ENCODE data around the gene KRT25.

The KRT25 gene, protein sequence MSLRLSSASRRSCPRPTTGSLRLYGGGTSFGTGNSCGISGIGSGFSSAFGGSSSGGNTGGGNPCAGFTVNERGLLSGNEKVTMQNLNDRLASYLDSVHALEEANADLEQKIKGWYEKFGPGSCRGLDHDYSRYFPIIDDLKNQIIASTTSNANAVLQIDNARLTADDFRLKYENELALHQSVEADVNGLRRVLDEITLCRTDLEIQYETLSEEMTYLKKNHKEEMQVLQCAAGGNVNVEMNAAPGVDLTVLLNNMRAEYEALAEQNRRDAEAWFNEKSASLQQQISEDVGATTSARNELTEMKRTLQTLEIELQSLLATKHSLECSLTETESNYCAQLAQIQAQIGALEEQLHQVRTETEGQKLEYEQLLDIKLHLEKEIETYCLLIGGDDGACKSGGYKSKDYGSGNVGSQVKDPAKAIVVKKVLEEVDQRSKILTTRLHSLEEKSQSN
- total RNA-seq: 0 reads per million in 3 donors

DNA sequence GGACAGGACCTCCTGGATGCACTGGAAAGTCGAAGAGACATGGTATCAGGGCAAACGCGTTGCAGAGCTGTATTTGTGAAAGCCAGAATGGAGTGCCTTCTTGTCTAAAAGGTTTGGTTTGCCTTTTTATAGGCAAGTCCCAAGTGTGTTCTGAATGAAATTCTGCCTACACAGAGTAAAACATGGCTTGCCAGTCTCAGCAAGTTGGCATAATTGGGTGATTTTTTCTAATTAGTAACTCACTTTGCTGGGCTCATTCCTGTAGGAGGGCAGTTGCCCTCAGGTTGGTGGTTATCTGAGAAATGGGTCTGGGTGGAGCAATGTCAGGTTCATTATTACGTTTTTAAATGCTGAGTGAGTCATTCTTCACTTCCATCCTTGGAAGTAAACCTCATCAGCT lies at the start of gene KRT25:
Gene KRT25, minus strand, starts transcription at position 101 of the 400 bp plus-strand sequence. Its CDS starts 60 bp downstream, at position 41.
- Histone ChIP-seq H3K4me3 (ENCODE audit: insufficient read depth, low read depth, low read length, poor library complexity, severe bottlenecking) (no peak within 1 kb of the TSS), H3K4me1 (ENCODE audit: control insufficient read depth, insufficient read depth, low read length, poor library complexity, severe bottlenecking) (no peaks in the 10 kb centered on the region), H3K27ac (ENCODE audit: insufficient read depth, low read length, poor library complexity, severe bottlenecking) (no peak within 1 kb of the TSS), H3K27me3 (replicated peaks; ENCODE audit: control insufficient read depth, insufficient read depth, low read length, poor library complexity, severe bottlenecking) (no peaks in the 10 kb centered on the region), H3K9me3 (ENCODE audit: control insufficient read depth, low read length) (no peaks in the 10 kb centered on the region), H3K36me3 (ENCODE audit: control insufficient read depth, insufficient read depth, low read length) (no peaks in the 10 kb centered on the region)
- no peak for DNase-seq

DNA sequence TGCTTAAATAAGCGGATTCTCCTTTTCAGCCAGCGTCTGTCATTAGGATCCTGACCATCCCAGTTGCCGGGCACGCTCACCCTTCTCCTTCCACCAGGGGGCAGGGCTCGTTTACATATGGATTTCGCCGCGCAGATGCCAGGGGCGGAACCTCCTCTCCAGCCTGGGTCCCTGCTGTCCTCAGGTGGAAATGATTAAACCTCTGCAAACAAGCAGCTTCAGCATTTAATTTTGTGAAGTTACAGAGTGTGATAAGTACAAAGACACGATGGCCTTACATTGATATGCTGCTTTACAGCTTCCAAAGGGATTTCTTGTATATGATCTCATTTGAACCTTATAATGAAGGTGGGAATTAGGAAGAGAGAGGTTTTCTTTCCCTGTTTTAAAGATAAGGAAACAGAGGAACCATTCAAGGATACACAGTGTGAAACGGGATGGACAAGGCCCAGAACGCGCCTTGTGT lies 48.5 kb upstream of the KRT25 start:
- DNase-seq: peak; percentile 47 to 59 (median 53)
- Histone ChIP-seq H3K4me3 (ENCODE audit: insufficient read depth, low read depth, low read length, poor library complexity, severe bottlenecking) (no peak overlapping the region), H3K27me3 (replicated peaks; ENCODE audit: control insufficient read depth, insufficient read depth, low read length, poor library complexity, severe bottlenecking) (peaks cover 10% of the 10 kb centered on the region), H3K9me3 (ENCODE audit: control insufficient read depth, low read length) (no peaks in the 10 kb centered on the region), H3K27ac (ENCODE audit: insufficient read depth, low read length, poor library complexity, severe bottlenecking) (no peak overlapping the region), H3K4me1 (ENCODE audit: control insufficient read depth, insufficient read depth, low read length, poor library complexity, severe bottlenecking) (no peaks in the 10 kb centered on the region), H3K36me3 (ENCODE audit: control insufficient read depth, insufficient read depth, low read length) (no peaks in the 10 kb centered on the region)

DNA sequence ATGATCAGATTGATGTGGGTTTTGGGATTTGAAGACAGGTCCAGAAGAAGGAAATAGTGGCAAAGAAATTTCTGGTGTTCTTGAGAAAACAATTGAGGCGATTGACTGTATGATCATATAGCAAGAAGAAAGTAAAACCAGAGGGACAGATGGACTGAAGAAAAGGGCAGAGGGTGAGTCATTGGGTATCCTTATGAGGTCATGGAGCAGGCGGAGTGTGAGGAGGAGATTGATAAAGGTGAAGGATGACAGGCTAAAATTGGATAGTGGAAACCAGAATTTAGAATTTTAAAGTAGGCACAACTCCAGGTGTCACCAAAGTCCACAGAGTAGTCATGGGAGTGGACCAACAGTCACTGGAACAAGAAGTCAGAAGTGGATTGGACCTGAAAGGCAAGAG lies 46.0 kb upstream of the KRT25 start:
- Histone ChIP-seq H3K27me3 (replicated peaks; ENCODE audit: control insufficient read depth, insufficient read depth, low read length, poor library complexity, severe bottlenecking) (peaks cover 17% of the 10 kb centered on the region), H3K4me3 (ENCODE audit: insufficient read depth, low read depth, low read length, poor library complexity, severe bottlenecking) (no peak overlapping the region), H3K4me1 (ENCODE audit: control insufficient read depth, insufficient read depth, low read length, poor library complexity, severe bottlenecking) (no peaks in the 10 kb centered on the region), H3K9me3 (ENCODE audit: control insufficient read depth, low read length) (no peaks in the 10 kb centered on the region), H3K36me3 (ENCODE audit: control insufficient read depth, insufficient read depth, low read length) (no peaks in the 10 kb centered on the region), H3K27ac (ENCODE audit: insufficient read depth, low read length, poor library complexity, severe bottlenecking) (no peak overlapping the region)
- no peak for DNase-seq

DNA sequence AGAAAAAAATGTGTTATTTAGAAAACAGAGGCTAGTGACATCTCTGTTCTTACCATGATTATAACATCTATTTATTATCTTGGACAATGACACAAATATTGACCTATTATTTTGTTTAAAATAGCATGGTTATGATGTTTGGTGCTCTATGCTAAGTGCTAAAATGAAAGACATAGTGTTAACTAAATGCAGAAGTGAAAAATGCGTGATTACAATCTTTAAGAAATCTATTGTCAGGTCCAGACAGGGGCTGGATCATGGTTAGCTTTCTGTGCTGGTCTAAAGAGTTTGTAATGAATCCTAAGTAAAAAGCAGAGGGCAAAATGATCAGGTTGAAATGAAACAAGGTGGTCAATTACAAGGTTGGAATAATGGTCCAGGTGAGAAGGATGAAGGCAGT lies 45.2 kb upstream of the KRT25 start:
- Histone ChIP-seq H3K27ac (ENCODE audit: insufficient read depth, low read length, poor library complexity, severe bottlenecking) (no peak overlapping the region), H3K27me3 (replicated peaks; ENCODE audit: control insufficient read depth, insufficient read depth, low read length, poor library complexity, severe bottlenecking) (peaks cover 17% of the 10 kb centered on the region), H3K4me1 (ENCODE audit: control insufficient read depth, insufficient read depth, low read length, poor library complexity, severe bottlenecking) (no peaks in the 10 kb centered on the region), H3K36me3 (ENCODE audit: control insufficient read depth, insufficient read depth, low read length) (no peaks in the 10 kb centered on the region), H3K9me3 (ENCODE audit: control insufficient read depth, low read length) (no peaks in the 10 kb centered on the region), H3K4me3 (ENCODE audit: insufficient read depth, low read depth, low read length, poor library complexity, severe bottlenecking) (no peak overlapping the region)
- no peak for DNase-seq

DNA sequence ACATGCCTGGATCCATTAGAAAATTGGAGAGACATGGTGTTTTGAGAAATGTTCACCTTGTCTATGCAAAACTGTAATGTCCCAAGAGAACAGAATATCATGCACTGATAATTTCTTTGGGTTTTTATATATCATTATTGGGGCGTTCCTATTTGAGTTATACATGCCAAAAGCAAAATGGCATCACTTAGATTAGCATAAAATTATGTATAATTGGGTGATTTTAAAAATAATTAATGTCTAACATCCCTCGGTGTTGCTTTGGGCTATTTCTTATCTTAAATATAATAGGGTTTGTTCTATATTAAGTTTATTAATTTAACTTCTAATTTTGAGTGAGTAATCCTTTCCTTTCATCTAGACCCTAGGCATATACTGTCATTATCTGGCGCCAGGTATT lies 44.7 kb upstream of the KRT25 start, which contains the start of gene KRT28:
Gene KRT28, minus strand, starts transcription at position 101 of the 400 bp plus-strand sequence. Its CDS starts 66 bp downstream, at position 35.
- Histone ChIP-seq H3K4me1 (ENCODE audit: control insufficient read depth, insufficient read depth, low read length, poor library complexity, severe bottlenecking) (no peaks in the 10 kb centered on the region), H3K9me3 (ENCODE audit: control insufficient read depth, low read length) (no peaks in the 10 kb centered on the region), H3K27me3 (replicated peaks; ENCODE audit: control insufficient read depth, insufficient read depth, low read length, poor library complexity, severe bottlenecking) (peaks cover 17% of the 10 kb centered on the region), H3K36me3 (ENCODE audit: control insufficient read depth, insufficient read depth, low read length) (no peaks in the 10 kb centered on the region), H3K4me3 (ENCODE audit: insufficient read depth, low read depth, low read length, poor library complexity, severe bottlenecking) (no peak within 1 kb of the TSS), H3K27ac (ENCODE audit: insufficient read depth, low read length, poor library complexity, severe bottlenecking) (no peak within 1 kb of the TSS)
- DNase-seq: no peak

DNA sequence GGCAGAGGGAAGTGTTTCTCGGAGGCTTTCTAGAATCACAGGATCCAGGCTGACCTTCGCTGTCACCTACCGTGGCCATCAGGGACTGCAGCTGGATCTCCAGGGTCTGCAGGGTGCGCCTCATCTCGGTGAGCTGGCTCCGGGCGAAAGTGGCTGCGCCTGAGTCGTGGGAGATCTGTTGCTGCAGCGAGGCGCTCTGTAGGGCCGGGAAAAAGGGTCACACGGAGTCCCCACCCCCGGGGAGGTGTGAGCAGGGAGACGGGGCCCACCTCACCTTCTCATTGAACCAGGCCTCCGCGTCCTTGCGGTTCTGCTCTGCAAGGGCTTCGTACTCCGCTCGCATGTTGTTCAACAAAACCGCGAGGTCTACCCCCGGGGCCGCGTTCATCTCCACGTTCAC lies 41.7 kb upstream of the KRT25 start:
- no peak for DNase-seq
- peaks cover 17% of the 10 kb centered on the region for H3K27me3 ChIP-seq (replicated peaks; ENCODE audit: control insufficient read depth, insufficient read depth, low read length, poor library complexity, severe bottlenecking)
- H3K4me1 ChIP-seq (ENCODE audit: control insufficient read depth, insufficient read depth, low read length, poor library complexity, severe bottlenecking): no peaks in the 10 kb centered on the region
- no peaks in the 10 kb centered on the region for H3K36me3 ChIP-seq (ENCODE audit: control insufficient read depth, insufficient read depth, low read length)
- H3K9me3 ChIP-seq (ENCODE audit: control insufficient read depth, low read length): no peaks in the 10 kb centered on the region
- H3K4me3 ChIP-seq (ENCODE audit: insufficient read depth, low read depth, low read length, poor library complexity, severe bottlenecking): no peak overlapping the region
- no peak overlapping the region for H3K27ac ChIP-seq (ENCODE audit: insufficient read depth, low read length, poor library complexity, severe bottlenecking)

DNA sequence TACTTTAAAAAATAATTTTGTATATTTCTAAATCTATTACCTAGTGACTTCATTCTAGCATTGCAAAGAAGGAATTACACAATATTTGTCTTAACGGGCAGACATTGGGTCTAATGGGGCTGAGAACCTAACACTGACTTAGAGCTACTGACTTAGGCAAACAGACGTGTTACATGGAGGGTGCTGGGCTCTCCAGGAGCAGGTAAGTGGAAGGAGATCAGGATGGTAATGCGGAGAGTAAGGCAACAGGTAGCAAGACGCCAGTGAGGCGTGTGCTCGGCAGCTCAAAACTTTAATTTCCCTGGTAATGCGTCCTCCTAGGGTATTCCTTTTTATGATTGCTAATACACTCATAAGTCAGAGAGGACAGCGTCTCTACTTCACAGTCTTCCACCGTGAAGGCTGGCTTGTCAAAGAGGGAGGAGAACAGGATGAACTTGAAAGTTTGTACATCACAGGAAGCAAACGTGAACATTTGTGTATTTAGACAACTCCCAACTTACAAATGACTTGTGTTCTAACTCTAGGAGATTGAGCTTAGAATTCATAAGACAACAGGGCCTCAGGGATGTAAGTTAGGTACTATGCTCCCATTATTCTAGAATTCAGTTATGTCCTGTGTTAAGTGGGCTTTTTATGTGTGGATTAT lies 40.0 kb upstream of the KRT25 start:
- Histone ChIP-seq H3K27ac (ENCODE audit: insufficient read depth, low read length, poor library complexity, severe bottlenecking) (no peak overlapping the region), H3K9me3 (ENCODE audit: control insufficient read depth, low read length) (no peaks in the 10 kb centered on the region), H3K4me3 (ENCODE audit: insufficient read depth, low read depth, low read length, poor library complexity, severe bottlenecking) (no peak overlapping the region), H3K36me3 (ENCODE audit: control insufficient read depth, insufficient read depth, low read length) (no peaks in the 10 kb centered on the region), H3K4me1 (ENCODE audit: control insufficient read depth, insufficient read depth, low read length, poor library complexity, severe bottlenecking) (no peaks in the 10 kb centered on the region), H3K27me3 (replicated peaks; ENCODE audit: control insufficient read depth, insufficient read depth, low read length, poor library complexity, severe bottlenecking) (peaks cover 7% of the 10 kb centered on the region)
- DNase-seq: no peak

DNA sequence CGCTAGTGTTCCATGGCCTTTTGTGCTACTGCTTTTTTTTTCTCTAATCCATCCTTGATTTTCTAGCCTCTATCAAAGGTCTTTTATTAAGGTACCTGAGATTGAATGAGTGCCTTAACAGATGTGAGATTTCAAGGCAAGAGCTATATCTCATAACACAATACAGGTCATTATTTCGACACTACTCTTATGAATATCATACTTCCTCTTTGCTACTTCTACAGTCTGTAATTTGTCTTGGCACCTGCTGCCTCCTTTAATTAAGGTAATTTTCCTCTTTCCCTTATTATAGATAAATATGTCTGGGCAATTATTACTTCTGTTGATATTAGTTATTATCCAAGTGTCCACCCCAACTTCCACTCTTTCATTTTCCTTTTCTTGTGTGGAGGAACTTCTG lies 39.3 kb upstream of the KRT25 start:
- Histone ChIP-seq H3K36me3 (ENCODE audit: control insufficient read depth, insufficient read depth, low read length) (no peaks in the 10 kb centered on the region), H3K27ac (ENCODE audit: insufficient read depth, low read length, poor library complexity, severe bottlenecking) (no peak overlapping the region), H3K4me3 (ENCODE audit: insufficient read depth, low read depth, low read length, poor library complexity, severe bottlenecking) (no peak overlapping the region), H3K4me1 (ENCODE audit: control insufficient read depth, insufficient read depth, low read length, poor library complexity, severe bottlenecking) (no peaks in the 10 kb centered on the region), H3K9me3 (ENCODE audit: control insufficient read depth, low read length) (no peaks in the 10 kb centered on the region), H3K27me3 (replicated peaks; ENCODE audit: control insufficient read depth, insufficient read depth, low read length, poor library complexity, severe bottlenecking) (peaks cover 7% of the 10 kb centered on the region)
- DNase-seq: no peak

DNA sequence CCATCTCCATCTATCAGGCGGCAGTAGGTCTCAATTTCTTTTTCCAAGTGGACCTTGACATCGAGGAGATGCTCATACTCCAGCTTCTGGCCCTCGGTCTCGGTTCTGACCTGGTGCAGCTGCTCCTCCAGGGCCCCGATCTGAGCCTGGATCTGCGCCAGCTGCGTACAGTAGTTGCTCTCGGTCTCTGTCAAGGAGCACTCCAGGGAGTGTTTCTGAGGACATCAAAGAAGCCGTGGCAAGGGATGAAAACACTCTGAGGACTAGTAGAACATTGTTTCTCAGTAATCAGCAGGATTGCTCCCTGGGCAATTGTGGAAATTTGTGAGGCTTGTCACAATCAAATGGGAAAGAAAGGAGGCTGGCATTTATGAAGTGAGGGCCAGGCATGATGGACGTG lies 38.7 kb upstream of the KRT25 start:
- Histone ChIP-seq H3K4me3 (ENCODE audit: insufficient read depth, low read depth, low read length, poor library complexity, severe bottlenecking) (no peak overlapping the region), H3K9me3 (ENCODE audit: control insufficient read depth, low read length) (no peaks in the 10 kb centered on the region), H3K27ac (ENCODE audit: insufficient read depth, low read length, poor library complexity, severe bottlenecking) (no peak overlapping the region), H3K4me1 (ENCODE audit: control insufficient read depth, insufficient read depth, low read length, poor library complexity, severe bottlenecking) (no peaks in the 10 kb centered on the region), H3K27me3 (replicated peaks; ENCODE audit: control insufficient read depth, insufficient read depth, low read length, poor library complexity, severe bottlenecking) (peaks cover 7% of the 10 kb centered on the region), H3K36me3 (ENCODE audit: control insufficient read depth, insufficient read depth, low read length) (no peaks in the 10 kb centered on the region)
- no peak for DNase-seq
